Lower leg skin (tissue), 3 donors: ENCODE data around the gene ZNF185.

ENCODE experiments used
- POLR2A ChIP-seq, 2 donors: fragments of 450-650 bp; IDR thresholded peaks; one replicate each; pipeline ENCODE4 v1.6.1; 2016 to 2017; ENCODE audit warnings: antibody characterized with exemption in 2 of 2, mild to moderate bottlenecking in 1 of 2, moderate library complexity in 1 of 2
- TF ChIP-seq, protein P1 (sequence below), 3 donors: fragments of 450-650 bp; IDR thresholded peaks; one replicate each; pipeline ENCODE4 v1.5.1; 2016; ENCODE audit warnings: antibody characterized with exemption in 3 of 3, mild to moderate bottlenecking in 3 of 3, moderate library complexity in 2 of 3

DNA sequence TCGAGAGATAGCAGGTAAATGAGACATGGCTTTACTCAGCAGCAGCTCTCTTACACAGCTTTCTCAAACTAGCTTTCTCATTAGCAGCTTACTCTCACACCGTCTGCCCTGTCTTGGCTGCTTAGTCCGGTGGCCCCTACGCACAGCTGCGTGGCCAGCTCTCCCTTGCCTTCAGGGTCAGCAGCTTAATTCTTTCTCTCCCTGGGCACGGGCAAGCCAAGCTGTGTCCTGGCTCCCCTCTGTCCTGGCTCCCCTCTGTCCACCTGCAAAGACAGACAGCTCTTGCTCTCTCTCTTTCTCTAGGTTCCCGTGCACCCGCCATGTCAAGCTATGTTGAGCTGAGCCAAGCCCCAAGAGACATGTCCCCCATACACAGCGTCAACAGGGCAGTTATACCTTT is 39.4 kb downstream of the ZNF185 start:
- TF ChIP-seq, protein P1, sequence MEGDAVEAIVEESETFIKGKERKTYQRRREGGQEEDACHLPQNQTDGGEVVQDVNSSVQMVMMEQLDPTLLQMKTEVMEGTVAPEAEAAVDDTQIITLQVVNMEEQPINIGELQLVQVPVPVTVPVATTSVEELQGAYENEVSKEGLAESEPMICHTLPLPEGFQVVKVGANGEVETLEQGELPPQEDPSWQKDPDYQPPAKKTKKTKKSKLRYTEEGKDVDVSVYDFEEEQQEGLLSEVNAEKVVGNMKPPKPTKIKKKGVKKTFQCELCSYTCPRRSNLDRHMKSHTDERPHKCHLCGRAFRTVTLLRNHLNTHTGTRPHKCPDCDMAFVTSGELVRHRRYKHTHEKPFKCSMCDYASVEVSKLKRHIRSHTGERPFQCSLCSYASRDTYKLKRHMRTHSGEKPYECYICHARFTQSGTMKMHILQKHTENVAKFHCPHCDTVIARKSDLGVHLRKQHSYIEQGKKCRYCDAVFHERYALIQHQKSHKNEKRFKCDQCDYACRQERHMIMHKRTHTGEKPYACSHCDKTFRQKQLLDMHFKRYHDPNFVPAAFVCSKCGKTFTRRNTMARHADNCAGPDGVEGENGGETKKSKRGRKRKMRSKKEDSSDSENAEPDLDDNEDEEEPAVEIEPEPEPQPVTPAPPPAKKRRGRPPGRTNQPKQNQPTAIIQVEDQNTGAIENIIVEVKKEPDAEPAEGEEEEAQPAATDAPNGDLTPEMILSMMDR (IDR thresholded peaks at IDR 0.05): no peak
- no peak for TF ChIP-seq POLR2A (IDR thresholded peaks at IDR 0.05)
